Fibroblast of lung (primary cell): ENCODE data around the gene C18orf63. TPM values are rescaled to one million over a fixed set of nuclear protein-coding genes. Genes with fewer than 3 reads are reported as not detected.

Experiments
- DNase-seq, 2 donors: peaks; one replicate each; pipeline versions ENCODE4 v3.0.0 to v3.0.0-alpha.2; 2010; ENCODE audit warnings: low read depth in 2 of 2
- H2AFZ ChIP-seq: 2 replicates; pipeline ENCODE4 v1.5.1; 2012; ENCODE audit warnings: low read length, control low read depth, inconsistent platforms
- H3K27ac ChIP-seq: 2 replicates; pipeline ENCODE4 v1.5.1; 2011; ENCODE audit warnings: low read length, control low read depth; ENCODE audit not compliant: insufficient read depth
- H3K27me3 ChIP-seq: 2 replicates; pipeline ENCODE4 v1.5.1; 2011; ENCODE audit warnings: mild to moderate bottlenecking, low read length; ENCODE audit not compliant: control insufficient read depth, insufficient read depth
- H3K36me3 ChIP-seq: 2 replicates; pipeline ENCODE4 v1.5.1; 2011; ENCODE audit warnings: low read length; ENCODE audit not compliant: control insufficient read depth, insufficient read depth
- H3K4me1 ChIP-seq: 2 replicates; pipeline ENCODE4 v1.5.1; 2011; ENCODE audit warnings: low read length; ENCODE audit not compliant: control insufficient read depth, insufficient read depth; ENCODE audit errors: extremely low read depth
- H3K4me2 ChIP-seq: 2 replicates; pipeline ENCODE4 v1.5.1; 2011; ENCODE audit warnings: low read length, control low read depth; ENCODE audit not compliant: insufficient read depth; ENCODE audit errors: extremely low read depth
- H3K4me3 ChIP-seq, 4 experiments: fragments of 200-600 bp in 1 of 4; sonication (generic) in 1 of 4; replicated peaks in 1 of 4; 2 replicates each; pipeline ENCODE4 v1.5.1; 2011 to 2016; ENCODE audit warnings: low read length in 4 of 4, low read depth in 3 of 4, mild to moderate bottlenecking in 3 of 4, control low read depth in 2 of 4, inconsistent platforms in 1 of 4, mixed read lengths in 1 of 4; ENCODE audit not compliant: insufficient read depth in 1 of 4; ENCODE audit errors: control extremely low read depth in 1 of 4
- H3K79me2 ChIP-seq: 2 replicates; pipeline ENCODE4 v1.5.1; 2012; ENCODE audit warnings: mild to moderate bottlenecking, low read length, inconsistent platforms; ENCODE audit not compliant: control insufficient read depth, insufficient read depth
- H3K9ac ChIP-seq: 2 replicates; pipeline ENCODE4 v1.5.1; 2011; ENCODE audit warnings: mild to moderate bottlenecking, low read length, control low read depth; ENCODE audit not compliant: insufficient read depth
- H3K9me3 ChIP-seq: 2 replicates; pipeline ENCODE4 v1.5.1; 2012; ENCODE audit warnings: low read depth, low read length; ENCODE audit not compliant: control insufficient read depth, insufficient read depth
- H4K20me1 ChIP-seq: 2 replicates; pipeline ENCODE4 v1.5.1; 2011; ENCODE audit warnings: low read length; ENCODE audit not compliant: control insufficient read depth, insufficient read depth; ENCODE audit errors: extremely low read depth
- EZH2 ChIP-seq: IDR thresholded peaks from 2 replicates; pipeline ENCODE4 v1.5.1; 2012; ENCODE audit warnings: low read length, control low read depth, mild to moderate bottlenecking; ENCODE audit errors: missing control alignments
- polyA plus RNA-seq, 2 donors: library from polyadenylated mRNA; depleted of rRNA in 1 of 2; stranded (reverse) in 1 of 2; unstranded in 1 of 2; fragments of >200 nt; gene quantifications; 2 replicates each; pipeline ENCODE4 v1.2.1, GENCODE V29; 2011 to 2012; ENCODE audit warnings: missing spikeins in 1 of 2
- total RNA-seq: library from RNA; depleted of rRNA; stranded (reverse); fragments of >200 nt; gene quantifications from 2 replicates; pipeline ENCODE4 v1.2.1, GENCODE V29; 2014
- TF ChIP-seq, protein P1 (sequence below), 2 donors: IDR thresholded peaks in 1 of 2; conservative IDR thresholded peaks in 1 of 2; 1 replicate in 1 of 2; 2 replicates in 1 of 2; pipeline ENCODE4 v1.5.1; 2011 to 2012; ENCODE audit warnings: low read length in 2 of 2, control low read depth in 1 of 2, inconsistent platforms in 1 of 2, low read depth in 1 of 2, mild to moderate bottlenecking in 1 of 2

The C18orf63 gene
- total and polyA plus RNA-seq, 2 donors (not counting 1 experiment from before 2014, with no cell fraction given) = not detected

DNA sequence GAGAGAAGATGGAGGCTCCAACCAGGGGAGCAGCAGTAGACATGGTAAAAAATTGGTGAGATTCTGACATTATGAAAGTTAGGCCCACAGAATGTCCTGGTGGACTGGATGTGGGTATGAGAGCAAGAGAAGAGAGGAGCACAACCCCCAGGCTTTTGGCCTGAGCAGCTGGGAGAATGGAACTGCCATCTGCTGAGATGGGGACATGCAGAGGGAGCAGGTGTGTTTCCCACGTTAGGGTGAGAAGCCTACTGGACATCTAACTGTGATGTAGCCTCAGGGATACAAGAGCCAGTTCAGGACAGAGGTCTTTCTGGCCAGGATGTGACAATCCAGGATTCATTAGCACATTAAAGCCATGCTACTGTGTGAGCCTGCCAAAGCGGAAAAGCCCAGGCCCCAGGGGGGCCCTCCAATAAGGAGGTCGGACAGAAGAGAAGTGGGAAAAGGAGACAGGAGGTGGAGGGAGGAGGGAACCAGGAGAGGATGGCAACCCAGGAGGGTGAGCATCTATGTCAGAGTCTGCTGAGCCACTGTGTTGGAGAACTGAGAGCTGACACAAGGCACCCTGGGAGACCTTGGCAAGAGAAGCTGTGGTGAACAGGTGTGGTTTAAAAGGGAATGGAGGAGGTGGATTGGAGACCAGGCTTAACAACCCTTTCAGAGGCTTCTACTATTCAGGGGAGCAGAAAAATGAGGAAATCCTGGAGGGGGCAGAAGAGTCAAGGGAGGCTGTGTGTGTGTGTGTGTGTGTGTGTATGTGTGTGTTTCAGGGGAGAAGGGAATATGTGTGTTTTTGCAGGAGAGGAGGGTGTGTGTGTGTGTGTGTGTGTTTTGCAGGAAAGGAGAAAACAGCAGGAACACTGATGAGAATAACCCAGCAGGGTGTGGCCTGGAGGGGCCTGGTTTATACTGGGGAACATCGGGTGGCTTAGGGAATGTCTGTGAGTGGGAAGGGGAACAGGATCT lies 34.3 kb upstream of the C18orf63 start:
- H3K79me2 ChIP-seq = no peaks in the 10 kb centered on the region
- TF ChIP-seq, protein P1, sequence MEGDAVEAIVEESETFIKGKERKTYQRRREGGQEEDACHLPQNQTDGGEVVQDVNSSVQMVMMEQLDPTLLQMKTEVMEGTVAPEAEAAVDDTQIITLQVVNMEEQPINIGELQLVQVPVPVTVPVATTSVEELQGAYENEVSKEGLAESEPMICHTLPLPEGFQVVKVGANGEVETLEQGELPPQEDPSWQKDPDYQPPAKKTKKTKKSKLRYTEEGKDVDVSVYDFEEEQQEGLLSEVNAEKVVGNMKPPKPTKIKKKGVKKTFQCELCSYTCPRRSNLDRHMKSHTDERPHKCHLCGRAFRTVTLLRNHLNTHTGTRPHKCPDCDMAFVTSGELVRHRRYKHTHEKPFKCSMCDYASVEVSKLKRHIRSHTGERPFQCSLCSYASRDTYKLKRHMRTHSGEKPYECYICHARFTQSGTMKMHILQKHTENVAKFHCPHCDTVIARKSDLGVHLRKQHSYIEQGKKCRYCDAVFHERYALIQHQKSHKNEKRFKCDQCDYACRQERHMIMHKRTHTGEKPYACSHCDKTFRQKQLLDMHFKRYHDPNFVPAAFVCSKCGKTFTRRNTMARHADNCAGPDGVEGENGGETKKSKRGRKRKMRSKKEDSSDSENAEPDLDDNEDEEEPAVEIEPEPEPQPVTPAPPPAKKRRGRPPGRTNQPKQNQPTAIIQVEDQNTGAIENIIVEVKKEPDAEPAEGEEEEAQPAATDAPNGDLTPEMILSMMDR (conservative IDR thresholded peaks at IDR 0.05 in 1 of 2, IDR thresholded peaks at IDR 0.05 in 1 of 2; ENCODE audit: low read depth in 1 of 2, low read length in 2 of 2) = no peak
- no peak for TF ChIP-seq EZH2
- DNase-seq = no peak
- no peaks in the 10 kb centered on the region for H3K9me3 ChIP-seq
- no peak overlapping the region for H3K9ac ChIP-seq
- no peak overlapping the region for H2AFZ ChIP-seq
- no peaks in the 10 kb centered on the region for H3K27me3 ChIP-seq
- H4K20me1 ChIP-seq = no peaks in the 10 kb centered on the region
- no peak overlapping the region for H3K4me3 ChIP-seq
- H3K36me3 ChIP-seq = no peaks in the 10 kb centered on the region
- no peak overlapping the region for H3K4me2 ChIP-seq
- peaks cover 4% of the 10 kb centered on the region for H3K4me1 ChIP-seq
- H3K27ac ChIP-seq = no peak overlapping the region

DNA sequence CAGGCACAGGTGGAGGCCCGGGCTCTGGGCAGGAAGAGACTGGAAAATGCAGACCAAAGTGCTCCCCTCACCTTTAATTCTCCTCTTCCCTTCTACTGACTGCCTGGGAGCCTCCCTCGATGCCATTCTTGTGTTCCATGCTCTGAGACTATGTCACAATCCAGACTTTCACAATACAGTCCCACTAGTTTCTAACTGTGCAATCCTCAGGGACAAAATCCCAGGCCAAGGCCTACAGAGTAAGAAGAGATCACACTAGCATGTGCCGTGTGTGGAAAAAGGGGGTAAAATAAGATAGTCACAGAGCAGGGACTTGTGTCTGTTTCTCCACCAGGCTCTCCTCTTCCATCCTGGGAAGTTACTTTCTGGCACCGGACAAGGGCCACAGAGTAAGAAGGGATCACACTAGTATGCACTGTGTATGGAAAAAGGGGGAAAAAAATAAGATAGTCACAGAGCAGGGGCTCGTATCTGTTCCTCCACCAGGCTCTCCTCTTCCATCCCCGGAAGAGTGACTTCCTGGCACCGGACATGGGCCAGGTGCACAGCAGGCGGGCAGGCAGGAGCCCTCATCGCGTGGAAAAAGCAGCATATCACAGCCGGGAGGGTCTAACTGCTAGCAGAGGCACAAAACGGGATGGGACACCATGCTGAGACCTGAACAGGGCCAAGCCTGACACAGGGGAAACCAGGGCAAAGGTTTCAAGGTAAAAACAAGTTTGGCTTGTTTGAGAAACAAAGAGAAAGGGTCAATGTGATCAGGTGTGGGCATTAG lies 33.5 kb upstream of the C18orf63 start:
- peak in 1 of 2 donors; percentile 37 for DNase-seq
- Histone ChIP-seq H3K4me2 (no peak overlapping the region), H3K9me3 (no peaks in the 10 kb centered on the region), H3K4me1 (peaks cover 4% of the 10 kb centered on the region), H3K27me3 (no peaks in the 10 kb centered on the region), H4K20me1 (no peaks in the 10 kb centered on the region), H3K9ac (no peak overlapping the region), H3K36me3 (no peaks in the 10 kb centered on the region), H3K79me2 (no peaks in the 10 kb centered on the region), H2AFZ (no peak overlapping the region), H3K4me3 (no peak overlapping the region), H3K27ac (no peak overlapping the region)
- TF ChIP-seq, protein P1 (conservative IDR thresholded peaks at IDR 0.05 in 1 of 2, IDR thresholded peaks at IDR 0.05 in 1 of 2; ENCODE audit: low read depth in 1 of 2, low read length in 2 of 2) = no peak
- no peak for TF ChIP-seq EZH2
